CD4-positive, alpha-beta T cell treated with Interleukin-17A for 1 hour (primary cell): ENCODE results near the gene SIAH3.
"Not testable (repeated sequence)": the region's sequence is repeated elsewhere in the genome, so short reads cannot be mapped to it uniquely, and the experiment has no call there.

Experiments used
- DNase-seq: peaks from one replicate; pipeline ENCODE4 v3.0.0-alpha.2; 2020

The SIAH3 gene, protein sequence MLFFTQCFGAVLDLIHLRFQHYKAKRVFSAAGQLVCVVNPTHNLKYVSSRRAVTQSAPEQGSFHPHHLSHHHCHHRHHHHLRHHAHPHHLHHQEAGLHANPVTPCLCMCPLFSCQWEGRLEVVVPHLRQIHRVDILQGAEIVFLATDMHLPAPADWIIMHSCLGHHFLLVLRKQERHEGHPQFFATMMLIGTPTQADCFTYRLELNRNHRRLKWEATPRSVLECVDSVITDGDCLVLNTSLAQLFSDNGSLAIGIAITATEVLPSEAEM

DNA sequence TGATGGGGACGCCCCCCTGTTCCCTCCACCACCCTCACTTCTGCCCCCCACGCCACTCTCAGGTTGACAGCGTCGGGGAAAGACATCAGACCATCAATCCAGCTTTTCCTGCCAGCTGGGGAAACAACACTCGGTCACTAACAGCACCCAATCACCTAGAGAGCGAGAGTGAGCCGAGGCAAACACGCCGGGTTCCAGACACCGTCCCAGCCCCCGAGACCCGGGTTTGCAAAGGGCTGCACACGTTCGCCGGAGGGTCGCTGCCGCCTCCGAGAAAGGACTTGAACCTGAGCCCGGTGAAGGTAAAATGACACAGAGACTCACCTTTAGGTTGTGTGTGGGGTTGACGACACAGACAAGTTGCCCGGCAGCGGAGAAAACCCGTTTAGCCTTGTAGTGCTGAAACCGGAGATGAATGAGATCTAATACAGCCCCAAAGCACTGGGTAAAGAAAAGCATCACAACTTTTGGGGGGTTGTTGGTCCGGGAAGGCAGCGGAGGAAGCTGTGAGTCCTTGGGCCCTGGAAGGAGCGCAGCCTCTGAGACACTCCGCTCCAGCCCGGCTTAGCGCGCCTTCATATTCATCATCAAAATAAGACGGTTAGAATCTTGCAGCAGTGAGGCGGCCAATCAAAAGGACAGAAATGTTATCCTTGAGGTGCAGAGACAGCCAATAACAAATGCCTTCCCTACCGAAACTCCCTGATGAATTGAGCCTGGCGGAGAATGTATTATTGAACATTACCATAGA is at the start of gene SIAH3:
TSS of gene SIAH3 (minus strand) at position 583 of the 751 bp plus-strand sequence. CDS start at position 459, 124 bp downstream.
- DNase-seq: peak; percentile 33

DNA sequence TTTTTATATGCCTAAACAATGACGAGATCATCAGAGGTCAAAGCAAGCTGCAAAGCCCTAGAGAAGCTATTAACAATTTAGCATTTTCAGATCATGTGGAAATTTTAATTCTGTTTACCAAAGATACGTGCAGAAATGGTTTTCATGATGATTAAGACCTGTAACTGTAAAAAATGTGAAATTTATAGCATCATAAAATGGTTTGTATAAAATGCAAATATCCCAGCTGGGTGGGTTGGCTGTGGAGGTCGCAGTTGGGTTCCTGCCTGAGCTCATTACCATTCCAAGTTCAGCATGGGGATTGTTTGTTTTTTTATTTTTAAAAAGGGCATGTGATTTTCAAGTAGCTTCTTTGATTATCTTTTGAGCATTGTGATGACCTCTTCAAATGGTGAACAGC is 47.9 kb upstream of the SIAH3 start:
- no peak for DNase-seq

DNA sequence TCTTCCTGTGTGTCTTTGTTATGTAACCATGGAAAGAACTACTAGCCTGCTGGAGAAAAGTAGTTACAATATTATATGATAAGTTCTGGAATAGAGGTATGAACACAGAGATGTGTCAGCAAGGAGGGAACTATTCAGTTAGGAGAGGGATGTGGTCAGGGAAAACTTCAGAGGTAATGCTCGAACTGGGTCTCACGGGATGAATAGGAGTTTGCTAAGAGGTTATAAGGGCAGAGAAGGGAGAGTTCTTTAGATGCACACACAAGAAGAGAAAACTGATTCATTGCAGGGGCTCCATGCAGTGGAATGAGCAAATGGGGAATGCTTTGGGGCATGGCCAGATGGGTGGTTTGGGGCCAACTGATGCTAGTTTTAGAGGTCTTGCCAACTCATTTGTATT is 46.0 kb upstream of the SIAH3 start:
- no peak for DNase-seq

DNA sequence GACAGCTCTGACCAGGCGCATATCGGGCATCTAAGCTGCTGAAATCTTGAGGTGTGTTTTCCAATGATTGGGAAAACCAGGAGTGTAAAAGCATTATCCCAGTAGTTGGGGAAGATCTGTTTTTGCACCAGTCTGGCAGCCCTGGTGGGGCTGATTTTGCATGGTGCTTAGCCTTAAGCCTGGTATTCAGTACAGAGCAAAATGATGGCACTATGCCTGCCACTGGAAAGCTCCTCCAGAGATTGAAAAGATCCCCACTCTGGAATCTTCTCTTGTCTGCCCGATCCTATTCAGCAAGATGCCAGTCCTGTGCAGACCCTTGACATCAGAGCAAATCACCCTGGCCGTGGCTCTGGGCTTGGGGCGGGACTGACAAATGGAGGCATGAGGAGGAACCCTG is 44.7 kb upstream of the SIAH3 start:
- no peak for DNase-seq

DNA sequence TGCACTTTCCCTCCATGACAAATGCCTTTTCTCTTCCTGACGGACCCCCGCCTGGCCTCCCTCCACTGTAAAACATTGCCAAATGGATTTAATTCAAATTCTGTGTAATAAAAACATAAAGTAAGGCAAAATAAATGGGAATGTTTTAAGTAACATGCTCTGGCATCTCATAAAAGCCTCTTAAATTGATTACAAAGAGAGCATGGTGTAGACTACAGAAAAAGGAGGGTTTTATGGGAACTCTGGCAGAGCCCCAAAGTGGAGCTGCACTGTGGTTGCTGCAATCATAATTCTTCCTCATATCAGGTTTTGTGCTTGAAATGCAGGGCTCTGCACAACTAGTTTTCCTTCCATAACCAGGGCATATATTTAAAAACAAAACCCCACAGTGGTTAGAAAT is 44.3 kb upstream of the SIAH3 start:
- DNase-seq: no peak

DNA sequence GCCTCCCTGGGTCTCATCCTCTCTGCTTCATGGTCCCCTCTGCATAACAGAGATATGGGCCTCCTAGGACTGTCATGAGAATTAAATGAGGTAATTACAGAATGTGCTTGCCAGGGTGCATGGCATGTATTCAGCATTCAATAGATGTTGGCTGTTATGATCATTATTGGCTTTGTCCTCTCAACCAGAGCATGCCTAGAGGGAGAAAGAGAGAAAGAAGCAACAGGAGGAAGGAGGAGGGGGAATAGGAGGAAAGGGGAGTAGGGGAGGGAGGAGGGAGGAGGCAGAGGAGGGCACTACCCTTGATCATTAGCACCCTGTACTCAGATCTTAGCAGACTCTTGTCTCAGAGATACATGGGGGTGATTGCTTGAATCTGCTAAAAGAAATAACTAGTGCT is 41.0 kb upstream of the SIAH3 start:
- no peak for DNase-seq

DNA sequence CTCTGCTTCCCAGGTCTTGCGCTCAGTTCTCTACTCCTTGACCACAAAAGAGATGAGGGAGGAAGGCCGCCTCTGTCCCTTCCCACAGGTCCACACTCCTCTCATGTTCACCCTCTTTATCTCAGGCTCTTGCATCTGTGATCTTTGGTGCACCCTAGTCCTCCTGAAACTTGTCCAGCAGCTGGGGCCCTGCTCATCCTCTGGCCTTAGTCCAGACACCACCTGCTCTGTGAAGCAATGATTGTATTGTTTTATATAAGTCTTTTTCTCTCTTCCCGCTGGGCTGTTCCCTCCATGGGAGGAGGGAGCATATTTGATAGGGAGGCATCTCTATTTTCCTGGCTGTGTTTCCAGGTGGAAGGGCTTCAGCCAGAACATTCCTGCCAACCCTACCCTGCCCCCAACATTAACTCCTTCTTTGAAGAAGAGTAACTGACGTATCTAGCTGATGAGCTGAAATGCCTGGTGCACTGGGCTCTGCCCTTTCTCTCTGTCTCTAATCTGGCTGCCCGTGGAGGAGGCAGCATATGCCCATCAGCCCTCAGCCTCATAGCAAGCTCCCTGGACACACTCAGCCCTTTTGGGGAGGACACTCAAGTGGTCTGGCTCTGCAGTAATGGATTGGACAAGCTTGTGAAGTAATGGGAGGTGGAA is 38.2 kb upstream of the SIAH3 start:
- no peak for DNase-seq

DNA sequence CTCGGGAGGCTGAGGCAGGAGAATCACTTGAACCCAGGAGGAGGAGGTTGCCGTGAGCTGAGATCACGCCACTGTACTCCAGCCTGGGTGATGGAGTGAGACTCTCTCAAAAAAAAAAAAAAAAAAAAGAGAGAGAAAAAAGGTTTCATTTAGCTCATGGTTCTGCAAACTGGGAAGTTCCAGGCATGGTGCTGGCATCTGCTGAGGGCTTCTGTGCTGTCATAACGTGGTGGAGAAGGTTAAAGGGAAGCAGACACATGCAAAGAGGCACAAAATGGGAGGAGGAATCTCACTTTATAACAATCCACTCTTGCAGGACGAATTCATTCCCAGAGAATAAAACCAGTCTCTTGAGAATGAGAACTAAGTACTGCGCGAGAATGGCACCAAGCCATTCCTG is 34.9 kb upstream of the SIAH3 start:
- DNase-seq: no peak

DNA sequence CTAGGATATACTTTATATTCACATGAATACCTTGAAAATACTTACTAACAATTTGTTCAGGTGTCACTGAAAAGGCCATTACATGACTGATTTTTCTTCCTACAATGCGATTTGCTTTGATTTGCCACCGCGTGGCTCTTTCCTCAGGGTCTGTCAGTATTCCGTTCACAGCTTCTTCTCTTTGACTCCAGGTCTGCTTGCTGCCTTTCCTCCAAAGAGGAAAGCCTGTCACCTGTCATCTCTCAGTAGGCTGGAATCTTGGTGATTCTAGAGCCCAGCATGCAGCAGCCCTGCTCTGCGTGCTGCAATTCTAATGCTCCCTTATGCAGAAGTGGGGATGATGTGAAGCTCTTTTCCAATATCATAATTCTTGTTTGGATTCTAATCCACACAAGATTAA is 33.6 kb upstream of the SIAH3 start:
- no peak for DNase-seq

DNA sequence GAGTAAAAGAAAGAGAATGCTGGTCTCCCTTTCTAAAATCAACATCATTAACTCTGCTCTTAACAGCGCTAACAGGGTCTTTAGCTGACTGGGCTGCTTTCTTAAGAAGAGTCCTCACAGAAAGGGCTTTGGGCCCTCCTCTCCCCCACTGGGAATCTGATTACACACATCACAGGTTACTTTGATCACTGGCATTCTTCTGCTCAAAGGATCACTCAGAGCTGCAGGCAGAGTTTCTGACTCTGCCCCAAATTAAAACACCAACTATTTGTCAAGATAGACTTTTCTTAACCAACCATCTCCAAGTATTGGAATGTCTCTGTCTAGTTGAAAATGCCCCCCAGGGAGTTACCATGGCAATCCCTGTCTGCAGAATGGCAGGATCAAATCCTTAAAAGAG is 31.1 kb upstream of the SIAH3 start:
- no peak for DNase-seq

DNA sequence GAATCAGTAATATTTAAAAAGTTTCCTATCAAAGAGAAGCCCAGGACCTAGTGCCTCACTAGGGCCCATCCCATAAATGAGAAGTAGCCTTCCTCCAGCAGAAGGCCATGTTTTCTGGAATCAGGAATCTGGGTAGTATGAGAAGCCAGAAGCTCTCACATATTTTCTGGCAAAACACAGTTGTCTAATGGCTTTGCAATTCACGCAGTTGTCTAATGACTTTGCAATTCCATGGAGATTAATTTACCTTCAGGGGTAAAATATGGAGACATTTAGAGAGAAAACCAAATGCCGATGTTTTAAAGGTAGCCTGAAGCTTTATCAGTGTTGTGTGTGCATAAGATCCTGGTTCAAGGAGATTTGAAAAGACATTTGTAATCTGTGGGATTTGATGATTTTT is 29.8 kb upstream of the SIAH3 start:
- DNase-seq: no peak

DNA sequence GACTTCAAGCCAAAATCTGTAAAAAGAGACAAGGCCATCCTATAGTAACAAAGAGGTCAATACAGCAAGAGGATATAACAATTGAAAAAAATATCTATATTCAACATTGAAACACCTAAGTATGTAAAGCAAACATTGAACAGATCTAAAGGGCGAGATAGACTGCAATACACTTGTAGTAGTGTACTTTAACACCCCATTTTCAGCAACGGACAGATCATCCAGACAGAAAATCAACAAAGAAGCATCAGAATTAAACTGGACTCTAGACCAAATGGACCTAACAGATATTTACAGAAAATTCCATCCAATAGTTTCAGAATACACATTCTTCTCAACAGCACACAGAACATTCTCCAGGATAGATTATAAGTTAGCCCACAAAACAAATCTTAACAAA is 28.7 kb upstream of the SIAH3 start:
- DNase-seq: no peak

DNA sequence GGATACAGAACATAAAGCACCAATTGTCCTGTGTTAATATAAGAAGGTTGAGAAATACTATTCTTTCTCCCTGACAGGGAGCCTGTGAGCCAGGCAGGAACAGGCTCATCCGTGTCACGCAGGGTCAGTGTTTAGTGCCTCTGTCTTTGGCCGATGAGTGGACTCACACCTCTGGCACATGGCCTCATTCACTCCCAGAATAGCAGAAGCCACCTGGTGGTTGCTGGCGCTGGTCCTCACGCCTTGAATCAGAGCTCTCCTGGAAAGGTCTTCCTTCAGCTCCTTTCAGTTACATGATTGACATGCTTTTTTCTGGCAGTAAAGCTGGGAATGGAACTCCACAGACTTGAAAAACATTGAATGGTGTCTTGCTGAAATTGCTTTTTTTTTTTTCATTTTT is 28.1 kb upstream of the SIAH3 start:
- DNase-seq: no peak

DNA sequence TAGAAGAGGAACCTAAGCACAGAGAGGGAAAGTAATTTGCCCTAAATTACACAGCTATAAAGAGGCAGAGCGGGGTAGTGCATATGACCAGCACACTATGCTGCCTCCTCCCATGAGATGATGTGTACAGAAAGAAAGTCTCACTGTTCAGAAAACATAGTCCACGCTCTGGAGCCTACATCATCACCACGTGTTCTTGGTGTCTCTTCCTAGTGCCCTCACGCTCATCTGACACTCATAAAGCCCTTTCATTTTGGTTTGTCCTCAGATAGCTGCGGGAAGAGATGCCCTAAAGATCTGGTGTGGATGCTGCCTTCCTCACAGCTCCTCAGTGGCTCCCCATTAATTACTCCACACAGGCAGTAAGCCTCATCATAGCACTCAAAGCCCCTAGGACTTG is 27.4 kb upstream of the SIAH3 start:
- no peak for DNase-seq

DNA sequence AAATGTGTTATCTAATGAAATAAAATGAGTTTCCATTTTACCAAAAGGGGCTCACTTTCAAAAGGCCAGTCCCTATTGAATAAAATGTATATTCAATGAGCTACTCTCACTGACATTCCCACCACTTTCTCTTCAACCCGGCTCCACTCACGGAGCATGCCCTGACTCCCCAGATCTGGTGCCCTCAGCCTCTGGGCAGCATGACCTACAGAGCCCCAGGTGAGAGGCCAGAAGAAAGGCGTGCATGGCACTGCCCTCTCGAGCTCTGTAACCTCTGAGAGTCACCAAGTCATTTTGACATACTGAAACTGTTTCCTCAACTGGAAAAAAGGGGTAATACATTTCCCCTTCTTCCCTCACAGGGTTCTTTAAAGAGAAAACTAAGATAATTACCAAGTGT is 25.2 kb upstream of the SIAH3 start:
- no peak for DNase-seq

DNA sequence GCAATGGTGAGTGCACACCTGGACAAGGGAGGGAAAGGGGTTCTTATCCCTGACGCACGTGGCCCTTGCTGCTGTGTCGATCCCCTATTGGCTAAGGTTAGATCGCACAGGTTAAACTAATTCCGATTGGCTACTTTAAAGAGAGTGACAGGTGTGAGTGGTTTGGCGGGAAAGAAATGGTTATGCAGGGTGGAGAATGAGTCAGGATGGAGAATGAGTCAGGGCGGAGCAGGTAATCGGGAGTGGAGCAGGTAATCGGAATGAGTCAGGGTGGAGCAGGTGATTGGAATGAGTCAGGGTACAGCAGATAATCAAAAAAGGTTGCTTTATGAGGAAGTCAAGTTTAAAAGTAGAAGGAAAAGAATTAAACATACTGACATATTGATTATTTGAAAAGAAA is 24.4 kb upstream of the SIAH3 start:
- DNase-seq: no peak

DNA sequence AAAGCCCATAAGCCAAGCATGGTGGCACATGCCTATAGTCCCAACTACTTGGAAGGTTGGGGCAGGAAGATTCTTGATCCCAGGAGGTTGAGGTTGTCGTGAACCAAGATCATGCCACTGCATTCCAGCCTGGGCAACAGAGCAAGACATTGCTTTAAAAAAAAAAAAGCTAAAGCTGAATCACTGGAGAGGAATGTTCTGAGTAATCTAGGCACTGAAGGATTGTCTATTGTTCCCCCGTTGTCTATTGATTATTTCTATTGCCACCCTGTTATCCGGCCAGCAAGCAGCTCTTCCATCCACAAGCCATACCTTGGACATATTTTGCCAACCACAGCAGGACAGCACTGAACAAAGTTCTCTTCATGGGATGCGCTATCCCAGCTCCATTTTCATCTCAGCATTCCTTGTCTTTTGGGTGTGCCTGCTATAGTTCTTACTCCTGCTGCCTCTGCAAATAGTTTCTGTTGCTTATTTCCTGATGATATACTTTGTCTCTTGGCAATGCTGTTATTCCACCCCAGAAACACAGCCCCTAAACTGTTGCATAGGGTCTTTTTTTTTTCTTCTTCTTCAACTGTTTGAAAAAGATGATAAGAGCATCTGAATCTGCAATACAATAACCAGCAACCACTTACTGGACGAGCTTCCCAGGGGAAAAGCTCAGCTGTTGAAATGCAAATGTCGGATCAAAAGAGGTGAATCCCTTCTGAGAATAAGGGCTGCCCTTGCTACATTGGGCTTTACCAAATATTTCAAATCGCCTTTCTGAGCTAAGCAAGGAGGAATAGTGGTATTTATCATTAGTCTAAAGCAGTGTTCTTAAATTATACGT is 22.2 kb upstream of the SIAH3 start:
- DNase-seq: no peak

DNA sequence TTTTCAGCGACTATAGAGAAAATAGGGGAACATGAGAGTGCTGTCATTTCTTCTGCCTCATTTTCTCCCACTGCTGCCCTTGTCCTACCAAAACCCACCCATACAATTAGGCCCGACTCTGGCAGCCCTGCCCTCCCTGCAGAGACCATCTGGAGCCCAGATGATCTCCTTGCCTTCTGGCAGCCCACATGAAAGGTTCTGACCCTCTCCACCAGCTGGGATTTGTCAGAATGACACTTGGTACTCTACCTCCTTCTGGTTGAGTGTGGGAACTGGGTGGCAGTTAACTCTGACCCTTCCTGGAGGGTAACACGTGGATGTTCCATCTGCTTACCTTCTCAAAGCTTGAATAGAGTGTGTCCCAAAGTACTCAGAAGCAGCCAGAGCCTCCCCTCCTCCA is 21.0 kb upstream of the SIAH3 start:
- no peak for DNase-seq

DNA sequence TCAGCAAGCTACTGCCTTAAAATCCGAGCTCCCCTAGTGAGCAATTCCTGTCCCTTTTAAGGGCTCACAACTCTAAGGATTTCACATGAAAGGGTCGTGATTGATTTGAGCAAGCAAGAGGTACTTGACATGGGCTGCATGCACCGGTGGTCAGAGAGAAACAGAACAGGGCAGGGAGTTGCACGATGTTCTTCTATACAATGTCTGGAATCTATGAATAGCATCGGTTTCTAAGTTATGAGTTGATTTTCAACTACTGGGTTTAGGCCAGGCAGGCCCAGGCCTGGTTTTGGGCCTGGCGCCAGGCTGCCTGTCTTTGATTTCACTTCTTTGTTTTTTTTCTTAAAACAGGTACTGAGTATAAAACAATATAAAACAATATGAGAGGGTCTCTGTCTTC is 19.6 kb upstream of the SIAH3 start:
- not testable (repeated sequence) for DNase-seq

DNA sequence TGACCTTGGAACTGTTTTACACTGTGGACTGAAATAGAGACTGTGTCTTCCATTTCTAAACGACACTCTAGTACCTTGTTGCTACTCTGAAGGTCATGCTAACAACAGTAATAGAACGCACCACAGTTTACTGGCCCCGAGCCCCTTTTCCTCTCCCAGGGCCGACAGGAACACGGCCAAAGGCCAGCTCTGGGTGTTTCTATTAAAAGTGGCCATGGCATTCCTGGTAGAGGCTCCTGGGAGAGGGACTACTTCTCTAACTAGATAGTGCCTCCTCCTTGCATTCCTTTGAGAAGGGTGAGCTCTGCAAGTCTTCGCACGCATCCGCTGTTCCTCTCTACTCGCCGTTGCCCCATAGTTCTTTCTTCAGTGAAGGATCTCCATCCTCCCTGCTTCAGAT is 18.7 kb upstream of the SIAH3 start:
- no peak for DNase-seq

DNA sequence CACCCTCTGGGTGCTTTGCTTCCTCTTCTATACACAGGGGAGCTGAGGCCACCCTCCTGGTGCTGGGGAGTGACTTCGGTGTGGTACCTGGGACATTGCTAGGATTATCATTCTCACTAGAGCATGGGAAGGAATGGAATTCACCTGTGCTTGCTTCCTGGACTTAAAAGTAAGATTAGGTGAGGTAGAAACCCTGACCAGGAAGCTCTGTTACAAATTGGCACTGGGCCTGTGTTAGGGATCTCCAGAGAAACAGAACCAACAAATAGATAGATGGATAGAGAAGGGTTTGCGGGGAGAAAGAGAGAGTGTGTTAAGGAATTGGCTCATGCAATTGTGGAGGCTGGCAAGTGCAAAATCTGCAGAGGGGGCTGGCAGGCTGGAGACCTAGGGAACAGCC is 13.9 kb upstream of the SIAH3 start:
- DNase-seq: no peak

DNA sequence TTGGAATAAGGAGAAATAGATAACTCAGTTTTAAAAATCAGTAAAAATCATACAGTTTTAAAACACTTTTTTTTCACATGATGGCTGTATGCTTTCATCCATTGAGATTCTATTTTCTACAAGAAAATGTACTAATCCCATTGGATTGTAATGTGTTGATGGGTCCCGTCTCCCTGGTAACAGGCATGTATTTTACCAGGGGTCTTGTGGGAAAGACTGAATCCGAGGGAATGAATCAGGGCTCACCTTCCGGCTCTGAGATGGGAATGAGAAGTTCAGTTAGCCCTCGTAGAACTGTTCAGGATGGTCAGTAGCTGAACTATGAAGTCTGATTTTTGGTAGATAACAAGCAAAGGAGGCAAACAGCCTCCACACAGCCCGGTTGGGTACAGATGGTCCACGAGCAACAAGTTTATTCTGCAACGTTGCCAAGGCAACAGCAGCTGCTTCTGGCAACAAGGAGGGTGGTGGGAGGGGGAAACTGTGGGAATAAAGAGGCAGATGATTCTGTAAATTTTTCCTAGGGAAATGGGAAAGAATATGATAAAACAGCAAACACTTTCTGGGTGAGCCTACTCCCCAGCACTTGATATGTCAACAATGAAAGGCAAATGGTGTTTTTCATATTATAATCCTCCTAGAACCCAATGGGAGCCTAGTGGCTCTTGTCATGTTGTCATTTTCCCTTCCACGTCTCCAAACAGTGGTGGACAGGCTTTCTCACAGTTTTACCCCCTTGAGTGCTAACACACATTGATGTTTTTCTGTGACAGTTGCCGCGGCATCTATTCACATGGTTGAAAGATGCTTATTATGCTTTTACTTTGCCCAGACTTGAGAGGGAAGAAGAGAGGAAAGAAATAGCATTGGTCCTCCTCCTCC is 12.4 kb upstream of the SIAH3 start:
- no peak for DNase-seq
